ENCODE data around the gene MMS19.

The MMS19 gene

DNA sequence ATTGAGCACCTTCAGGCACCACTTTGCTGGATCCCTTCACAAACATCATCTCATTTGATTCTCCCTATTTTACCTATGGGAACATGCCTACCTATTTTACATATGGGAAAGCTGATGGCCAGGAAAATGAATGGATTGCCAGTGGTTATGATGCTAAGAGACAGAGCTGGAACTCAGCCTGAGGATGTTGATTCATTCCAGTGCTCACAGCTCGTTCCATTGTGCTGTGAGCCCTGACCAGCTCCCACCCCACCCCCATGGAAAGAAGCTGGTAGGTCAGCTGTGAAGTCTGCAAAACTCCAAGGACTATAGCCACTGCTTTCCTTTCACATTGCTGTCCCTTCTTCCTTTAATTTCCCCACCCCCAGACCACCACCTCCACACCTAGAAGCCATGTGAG is 10.1 kb upstream of the MMS19 start:
- no peaks in the 10 kb centered on the region for H3K9me3 ChIP-seq (ENCODE audit: insufficient read depth, low read length)
- TF ChIP-seq, protein P1, sequence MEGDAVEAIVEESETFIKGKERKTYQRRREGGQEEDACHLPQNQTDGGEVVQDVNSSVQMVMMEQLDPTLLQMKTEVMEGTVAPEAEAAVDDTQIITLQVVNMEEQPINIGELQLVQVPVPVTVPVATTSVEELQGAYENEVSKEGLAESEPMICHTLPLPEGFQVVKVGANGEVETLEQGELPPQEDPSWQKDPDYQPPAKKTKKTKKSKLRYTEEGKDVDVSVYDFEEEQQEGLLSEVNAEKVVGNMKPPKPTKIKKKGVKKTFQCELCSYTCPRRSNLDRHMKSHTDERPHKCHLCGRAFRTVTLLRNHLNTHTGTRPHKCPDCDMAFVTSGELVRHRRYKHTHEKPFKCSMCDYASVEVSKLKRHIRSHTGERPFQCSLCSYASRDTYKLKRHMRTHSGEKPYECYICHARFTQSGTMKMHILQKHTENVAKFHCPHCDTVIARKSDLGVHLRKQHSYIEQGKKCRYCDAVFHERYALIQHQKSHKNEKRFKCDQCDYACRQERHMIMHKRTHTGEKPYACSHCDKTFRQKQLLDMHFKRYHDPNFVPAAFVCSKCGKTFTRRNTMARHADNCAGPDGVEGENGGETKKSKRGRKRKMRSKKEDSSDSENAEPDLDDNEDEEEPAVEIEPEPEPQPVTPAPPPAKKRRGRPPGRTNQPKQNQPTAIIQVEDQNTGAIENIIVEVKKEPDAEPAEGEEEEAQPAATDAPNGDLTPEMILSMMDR (IDR thresholded peaks at IDR 0.05; ENCODE audit: low read depth, low read length), result no peak
- TF ChIP-seq EZH2phosphoT487 (IDR thresholded peaks at IDR 0.05; ENCODE audit: low read depth), result no peak
- no peak overlapping the region for H3K4me2 ChIP-seq (ENCODE audit: low read length)
- H3K9ac ChIP-seq (ENCODE audit: low read length), result no peak overlapping the region
- no peaks in the 10 kb centered on the region for H4K20me1 ChIP-seq (ENCODE audit: insufficient read depth, low read length)
- H3K4me3 ChIP-seq (ENCODE audit: low read length), result no peak overlapping the region
- H2AFZ ChIP-seq (ENCODE audit: low read depth, low read length), result no peak overlapping the region
- H3K36me3 ChIP-seq (replicated peaks; ENCODE audit: low read depth, low read length), result no peaks in the 10 kb centered on the region
- H3K4me1 ChIP-seq (ENCODE audit: low read length), result no peaks in the 10 kb centered on the region
- H3K79me2 ChIP-seq (ENCODE audit: low read length), result no peaks in the 10 kb centered on the region
- H3K27ac ChIP-seq (ENCODE audit: low read length), result no peak overlapping the region
- no peaks in the 10 kb centered on the region for H3K27me3 ChIP-seq (ENCODE audit: low read depth, low read length)

GRCh38 chr10:97506199-97506991 is 8.2 kb upstream of the MMS19 start:
- Histone ChIP-seq H3K4me1 (ENCODE audit: low read length) (no peaks in the 10 kb centered on the region), H3K9me3 (ENCODE audit: insufficient read depth, low read length) (no peaks in the 10 kb centered on the region), H3K36me3 (replicated peaks; ENCODE audit: low read depth, low read length) (no peaks in the 10 kb centered on the region), H3K4me3 (ENCODE audit: low read length) (no peak overlapping the region), H3K9ac (ENCODE audit: low read length) (no peak overlapping the region), H3K79me2 (ENCODE audit: low read length) (no peaks in the 10 kb centered on the region), H3K27me3 (ENCODE audit: low read depth, low read length) (no peaks in the 10 kb centered on the region), H4K20me1 (ENCODE audit: insufficient read depth, low read length) (no peaks in the 10 kb centered on the region), H2AFZ (ENCODE audit: low read depth, low read length) (no peak overlapping the region), H3K27ac (ENCODE audit: low read length) (no peak overlapping the region), H3K4me2 (ENCODE audit: low read length) (no peak overlapping the region)
- no peak for TF ChIP-seq EZH2phosphoT487 (IDR thresholded peaks at IDR 0.05; ENCODE audit: low read depth)
- TF ChIP-seq, protein P1 (IDR thresholded peaks at IDR 0.05; ENCODE audit: low read depth, low read length), result no peak

DNA sequence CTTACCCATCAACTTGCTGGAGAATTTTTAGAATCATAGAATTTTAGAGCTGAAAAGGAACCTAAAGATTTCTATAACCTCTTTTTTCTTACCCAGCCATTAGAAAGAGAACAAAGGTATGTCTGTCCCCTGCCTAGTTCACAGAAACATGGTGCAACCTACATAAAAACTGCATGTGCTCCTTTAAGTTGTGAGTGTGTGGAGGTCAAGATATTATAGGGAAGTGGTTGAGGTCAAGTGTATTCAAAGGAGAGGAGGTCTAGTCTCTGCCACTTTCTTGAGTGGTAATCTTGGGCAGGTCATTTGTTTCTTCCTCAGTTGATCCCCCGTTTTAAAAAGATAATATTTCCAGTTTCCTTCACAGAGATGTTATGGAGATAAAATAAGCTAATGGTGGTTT is 6.9 kb upstream of the MMS19 start:
- Histone ChIP-seq H3K4me2 (ENCODE audit: low read length) (no peak overlapping the region), H3K27me3 (ENCODE audit: low read depth, low read length) (no peaks in the 10 kb centered on the region), H3K27ac (ENCODE audit: low read length) (no peak overlapping the region), H3K9me3 (ENCODE audit: insufficient read depth, low read length) (no peaks in the 10 kb centered on the region), H3K36me3 (replicated peaks; ENCODE audit: low read depth, low read length) (no peaks in the 10 kb centered on the region), H2AFZ (ENCODE audit: low read depth, low read length) (no peak overlapping the region), H3K9ac (ENCODE audit: low read length) (no peak overlapping the region), H3K79me2 (ENCODE audit: low read length) (no peaks in the 10 kb centered on the region), H3K4me3 (ENCODE audit: low read length) (no peak overlapping the region), H4K20me1 (ENCODE audit: insufficient read depth, low read length) (no peaks in the 10 kb centered on the region), H3K4me1 (ENCODE audit: low read length) (no peaks in the 10 kb centered on the region)
- TF ChIP-seq, protein P1 (IDR thresholded peaks at IDR 0.05; ENCODE audit: low read depth, low read length), result no peak
- TF ChIP-seq EZH2phosphoT487 (IDR thresholded peaks at IDR 0.05; ENCODE audit: low read depth), result no peak

GRCh38 chr10:97503406-97503805 is 5.2 kb upstream of the MMS19 start:
- H3K9me3 ChIP-seq (ENCODE audit: insufficient read depth, low read length), result no peaks in the 10 kb centered on the region
- H3K4me1 ChIP-seq (ENCODE audit: low read length), result no peaks in the 10 kb centered on the region
- no peak overlapping the region for H2AFZ ChIP-seq (ENCODE audit: low read depth, low read length)
- no peak overlapping the region for H3K9ac ChIP-seq (ENCODE audit: low read length)
- H3K4me3 ChIP-seq (ENCODE audit: low read length), result no peak overlapping the region
- H3K4me2 ChIP-seq (ENCODE audit: low read length), result no peak overlapping the region
- no peak for TF ChIP-seq EZH2phosphoT487 (IDR thresholded peaks at IDR 0.05; ENCODE audit: low read depth)
- H4K20me1 ChIP-seq (ENCODE audit: insufficient read depth, low read length), result no peaks in the 10 kb centered on the region
- no peaks in the 10 kb centered on the region for H3K27me3 ChIP-seq (ENCODE audit: low read depth, low read length)
- no peak overlapping the region for H3K27ac ChIP-seq (ENCODE audit: low read length)
- no peaks in the 10 kb centered on the region for H3K36me3 ChIP-seq (replicated peaks; ENCODE audit: low read depth, low read length)
- no peaks in the 10 kb centered on the region for H3K79me2 ChIP-seq (ENCODE audit: low read length)

Data from OCI-LY3 (cell line).